A549 (cell line): ENCODE results near the gene FILIP1L. TPM values are rescaled to one million over a fixed set of nuclear protein-coding genes. Genes with fewer than 3 reads are reported as not detected.

Experiments used
- ATAC-seq, 2 experiments: fragments of 200-7000 bp in 1 of 2; fragments of >200 bp in 1 of 2; cut with Nextera tagmentation in 1 of 2; cut with Tn5 transposase in 1 of 2; 3 replicates each; pipeline versions ENCODE4 v1.8.0 to v1.9.1; 2018 to 2020; ENCODE audit warnings: mild to moderate bottlenecking in 1 of 2, moderate library complexity in 1 of 2
- CTCF ChIA-PET: fragments of 300-600 bp; sonication (Branson Sonifier 250); formaldehyde crosslinking; extraction: SDS; loops from one replicate; lab custom pipeline; 2021; ENCODE audit warnings: antibody characterized with exemption, inconsistent platforms; lab: Yijun Ruan, JAX
- POLR2A ChIA-PET: fragments of 350-600 bp; formaldehyde crosslinking; extraction: SDS; loops from one replicate; lab custom pipeline; 2021; ENCODE audit warnings: antibody characterized with exemption, inconsistent platforms; lab: Yijun Ruan, JAX
- DNase-seq, 2 experiments: peaks; one replicate each; pipeline versions ENCODE4 v3.0.0 to v3.0.0-alpha.2; 2011 to 2016; ENCODE audit warnings: low read depth in 1 of 2, low spot score in 1 of 2
- FAIRE-seq: peaks from 2 replicates; lab custom pipeline; 2011; peaks lifted over from hg19 to GRCh38; lab: Jason Lieb, UNC
- H3K27ac ChIP-seq, 2 experiments: fragments of >200 bp; sonication (Bioruptor Twin); formaldehyde crosslinking; 3 replicates each; pipeline ENCODE4 v1.5.1; 2016 to 2017
- H3K4me1 ChIP-seq: fragments of >200 bp; sonication (Bioruptor Twin); formaldehyde crosslinking; 3 replicates; pipeline ENCODE4 v1.6.1; 2016
- H3K4me2 ChIP-seq: fragments of >200 bp; sonication (Bioruptor Twin); formaldehyde crosslinking; 3 replicates; pipeline ENCODE4 v1.6.1; 2016
- H3K4me3 ChIP-seq: fragments of >200 bp; sonication (Bioruptor Twin); formaldehyde crosslinking; 3 replicates; pipeline ENCODE4 v1.5.1; 2016
- H3K9me3 ChIP-seq: fragments of >200 bp; sonication (Bioruptor Twin); formaldehyde crosslinking; 3 replicates; pipeline ENCODE4 v1.6.1; 2016
- FOSB ChIP-seq: fragments of 250-450 bp; sonication (Bioruptor Pico); IDR thresholded peaks from 2 replicates; pipeline ENCODE4 v1.5.0; 2020; ENCODE audit warnings: mild to moderate bottlenecking, moderate library complexity
- GATA3 ChIP-seq: IDR thresholded peaks from 2 replicates; pipeline ENCODE4 v1.6.1; 2012; ENCODE audit warnings: borderline replicate concordance
- HDAC2 ChIP-seq: fragments of 200-600 bp; sonication (generic); IDR thresholded peaks from 2 replicates; pipeline ENCODE4 v1.6.1; 2016
- HOXB13 ChIP-seq: fragments of 250-450 bp; sonication (Bioruptor Pico); IDR thresholded peaks from 2 replicates; pipeline ENCODE4 v1.5.0; 2020; ENCODE audit warnings: low read depth, mild to moderate bottlenecking, moderate library complexity
- KDM1A ChIP-seq: fragments of 200-600 bp; sonication (generic); IDR thresholded peaks from 2 replicates; pipeline ENCODE4 v1.6.1; 2016; ENCODE audit warnings: low read depth, mild to moderate bottlenecking
- MAZ ChIP-seq: fragments of 150-350 bp; IDR thresholded peaks from 2 replicates; pipeline ENCODE4 v1.6.1; 2014; ENCODE audit warnings: antibody characterized with exemption, low read depth, low read length, borderline replicate concordance
- NFE2L2 ChIP-seq: fragments of 150-350 bp; conservative IDR thresholded peaks from 2 replicates; pipeline ENCODE4 v1.6.1; 2014; ENCODE audit warnings: low read length
- RCOR1 ChIP-seq: fragments of 150-350 bp; IDR thresholded peaks from 2 replicates; pipeline ENCODE4 v1.6.1; 2014; ENCODE audit warnings: antibody characterized with exemption, low read length, low read depth
- SREBF2 ChIP-seq: fragments of 450-650 bp; IDR thresholded peaks from 2 replicates; pipeline ENCODE4 v1.6.1; 2014; ENCODE audit warnings: mild to moderate bottlenecking, moderate library complexity
- ZC3H11A ChIP-seq: fragments of 450-650 bp; IDR thresholded peaks from 2 replicates; pipeline ENCODE4 v1.6.1; 2014; ENCODE audit warnings: antibody characterized with exemption, mild to moderate bottlenecking
- WGBS: methylation state at CpG from one replicate; pipeline ENCODE4 v1.1.6; 2017; ENCODE audit errors: missing lambda C conversion rate; 5-methylcytosine and 5-hydroxymethylcytosine counted together
- polyA plus RNA-seq, 4 experiments: library from polyadenylated mRNA; depleted of rRNA in 3 of 4; stranded (reverse); fragments of >200 nt; fragmentation: RNase III in 1 of 4; extraction: RNeasy Plus Mini Kit Qiagen cat#74134 plus additional on column Dnase treatment in 1 of 4; gene quantifications; 2 replicates in 3 of 4; 3 replicates in 1 of 4; pipeline ENCODE4 v1.2.3, GENCODE V29; 2011 to 2017
- TF ChIP-seq, protein P1 (sequence below): fragments of 250-450 bp; sonication (Bioruptor Pico); IDR thresholded peaks from 2 replicates; pipeline ENCODE4 v1.5.0; 2020; ENCODE audit warnings: low read depth, mild to moderate bottlenecking, moderate library complexity
- TF ChIP-seq, protein P2 (sequence below): IDR thresholded peaks from 2 replicates; pipeline ENCODE4 v1.6.1; 2012; ENCODE audit warnings: low read depth, borderline replicate concordance
- TF ChIP-seq, protein P3 (sequence below): IDR thresholded peaks from 2 replicates; pipeline ENCODE4 v1.6.1; 2012
- TF ChIP-seq, protein P4 (sequence below): fragments of >200 bp; sonication (Bioruptor Twin); formaldehyde crosslinking; IDR thresholded peaks from 2 replicates; pipeline ENCODE4 v1.6.1; 2016

FILIP1L gene
- polyA plus RNA-seq, 2 of the 4 experiments (the other 2 are of a cell fraction) = 0.19 to 0.45 TPM

DNA sequence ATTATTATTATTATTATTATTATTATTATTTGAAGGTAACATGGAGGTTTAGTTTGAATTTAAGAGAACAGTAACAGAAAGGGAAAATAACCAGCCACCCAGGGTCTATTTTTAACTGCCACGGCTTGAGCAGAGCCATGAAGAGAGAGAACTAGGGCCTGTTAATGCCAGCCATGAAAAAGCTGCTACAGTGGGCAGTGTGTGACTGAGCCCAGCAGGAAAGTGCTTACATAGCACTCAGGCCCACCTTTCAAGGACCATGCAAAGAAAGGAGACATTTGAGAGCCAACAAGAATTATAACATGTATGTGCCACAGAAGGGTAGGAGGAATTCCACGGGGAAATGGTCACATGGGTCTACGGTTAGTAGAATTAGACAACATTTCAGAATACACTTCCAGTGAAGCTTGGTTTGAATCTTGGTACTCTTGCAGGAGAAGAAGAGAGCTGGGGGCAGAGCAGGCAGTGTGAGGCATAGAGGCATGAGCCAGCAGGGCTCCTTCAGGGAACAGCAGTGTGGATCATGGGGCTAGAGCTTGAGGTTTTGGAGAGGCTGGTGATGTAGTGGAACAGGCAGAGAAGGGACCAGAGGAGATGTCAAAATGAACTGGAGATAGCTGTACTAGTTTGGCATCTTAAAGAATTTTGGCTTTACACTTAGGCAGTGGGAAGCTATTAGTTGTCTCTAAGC lies 155.9 kb downstream of the FILIP1L start (continued):
- TF ChIP-seq NFE2L2 = no peak
- TF ChIP-seq, all 56 proteins: peak for 0

DNA sequence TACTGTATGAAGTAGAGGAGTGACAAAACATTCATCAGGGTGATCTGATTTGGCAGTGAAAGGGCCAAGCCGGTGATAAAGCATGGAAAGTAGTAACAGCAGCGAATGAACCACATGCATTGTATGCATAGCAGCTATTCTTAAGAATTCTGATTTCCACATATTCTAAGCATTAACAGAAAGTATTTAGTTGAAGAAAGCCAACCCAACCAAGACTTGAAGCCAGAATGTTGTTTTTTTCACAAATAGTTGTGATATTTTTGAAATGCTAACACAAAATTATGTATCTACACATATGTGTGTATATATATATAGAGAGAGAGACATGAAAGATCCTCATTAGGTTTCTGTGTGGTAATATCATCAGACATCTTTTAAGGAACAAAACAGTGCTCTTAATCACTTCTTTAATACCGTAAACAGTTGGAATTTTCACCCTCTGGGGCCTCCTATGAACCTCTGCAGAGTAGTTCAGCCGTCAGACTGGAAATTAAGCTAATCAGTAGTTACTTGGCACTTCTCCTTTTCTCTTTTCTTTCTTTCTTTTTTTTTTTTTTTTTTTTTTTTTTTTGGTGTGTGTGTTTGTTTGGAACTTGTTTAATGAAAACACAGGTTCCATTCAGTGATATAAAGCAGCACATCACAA lies 157.0 kb downstream of the FILIP1L start:
- CTCF ChIA-PET = interaction anchor here (0.6 to 1.2 kb wide), 4 partner anchors 10 to 1368 kb away, joined by 3 read pairs; no protein-coding TSS in a partner anchor
- H3K4me2 ChIP-seq = no peak overlapping the region
- no peak overlapping the region for H3K27ac ChIP-seq
- POLR2A ChIA-PET = no interaction called here
- FAIRE-seq (no peak), DNase-seq (no peak), ATAC-seq (no peak)
- TF ChIP-seq, protein P1, sequence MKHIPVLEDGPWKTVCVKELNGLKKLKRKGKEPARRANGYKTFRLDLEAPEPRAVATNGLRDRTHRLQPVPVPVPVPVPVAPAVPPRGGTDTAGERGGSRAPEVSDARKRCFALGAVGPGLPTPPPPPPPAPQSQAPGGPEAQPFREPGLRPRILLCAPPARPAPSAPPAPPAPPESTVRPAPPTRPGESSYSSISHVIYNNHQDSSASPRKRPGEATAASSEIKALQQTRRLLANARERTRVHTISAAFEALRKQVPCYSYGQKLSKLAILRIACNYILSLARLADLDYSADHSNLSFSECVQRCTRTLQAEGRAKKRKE (CRISPR knock-in tag) = no peak
- TF ChIP-seq KDM1A (no peak), MAZ (no peak), FOSB (CRISPR knock-in tag) (no peak), ZC3H11A (no peak), RCOR1 (no peak), HDAC2 (no peak), NFE2L2 (no peak), SREBF2 (no peak)
- TF ChIP-seq, protein P2, sequence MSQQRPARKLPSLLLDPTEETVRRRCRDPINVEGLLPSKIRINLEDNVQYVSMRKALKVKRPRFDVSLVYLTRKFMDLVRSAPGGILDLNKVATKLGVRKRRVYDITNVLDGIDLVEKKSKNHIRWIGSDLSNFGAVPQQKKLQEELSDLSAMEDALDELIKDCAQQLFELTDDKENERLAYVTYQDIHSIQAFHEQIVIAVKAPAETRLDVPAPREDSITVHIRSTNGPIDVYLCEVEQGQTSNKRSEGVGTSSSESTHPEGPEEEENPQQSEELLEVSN = no peak
- TF ChIP-seq, protein P3, sequence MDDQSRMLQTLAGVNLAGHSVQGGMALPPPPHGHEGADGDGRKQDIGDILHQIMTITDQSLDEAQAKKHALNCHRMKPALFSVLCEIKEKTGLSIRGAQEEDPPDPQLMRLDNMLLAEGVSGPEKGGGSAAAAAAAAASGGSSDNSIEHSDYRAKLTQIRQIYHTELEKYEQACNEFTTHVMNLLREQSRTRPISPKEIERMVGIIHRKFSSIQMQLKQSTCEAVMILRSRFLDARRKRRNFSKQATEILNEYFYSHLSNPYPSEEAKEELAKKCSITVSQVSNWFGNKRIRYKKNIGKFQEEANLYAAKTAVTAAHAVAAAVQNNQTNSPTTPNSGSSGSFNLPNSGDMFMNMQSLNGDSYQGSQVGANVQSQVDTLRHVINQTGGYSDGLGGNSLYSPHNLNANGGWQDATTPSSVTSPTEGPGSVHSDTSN = no peak
- no peaks in the 10 kb centered on the region for H3K9me3 ChIP-seq
- H3K4me3 ChIP-seq = no peak overlapping the region
- peaks cover 14% of the 10 kb centered on the region; the same call in 2 of the 3 replicates for H3K4me1 ChIP-seq
- WGBS = 94% methylated on average over 4 of the region's 4 CpGs

DNA sequence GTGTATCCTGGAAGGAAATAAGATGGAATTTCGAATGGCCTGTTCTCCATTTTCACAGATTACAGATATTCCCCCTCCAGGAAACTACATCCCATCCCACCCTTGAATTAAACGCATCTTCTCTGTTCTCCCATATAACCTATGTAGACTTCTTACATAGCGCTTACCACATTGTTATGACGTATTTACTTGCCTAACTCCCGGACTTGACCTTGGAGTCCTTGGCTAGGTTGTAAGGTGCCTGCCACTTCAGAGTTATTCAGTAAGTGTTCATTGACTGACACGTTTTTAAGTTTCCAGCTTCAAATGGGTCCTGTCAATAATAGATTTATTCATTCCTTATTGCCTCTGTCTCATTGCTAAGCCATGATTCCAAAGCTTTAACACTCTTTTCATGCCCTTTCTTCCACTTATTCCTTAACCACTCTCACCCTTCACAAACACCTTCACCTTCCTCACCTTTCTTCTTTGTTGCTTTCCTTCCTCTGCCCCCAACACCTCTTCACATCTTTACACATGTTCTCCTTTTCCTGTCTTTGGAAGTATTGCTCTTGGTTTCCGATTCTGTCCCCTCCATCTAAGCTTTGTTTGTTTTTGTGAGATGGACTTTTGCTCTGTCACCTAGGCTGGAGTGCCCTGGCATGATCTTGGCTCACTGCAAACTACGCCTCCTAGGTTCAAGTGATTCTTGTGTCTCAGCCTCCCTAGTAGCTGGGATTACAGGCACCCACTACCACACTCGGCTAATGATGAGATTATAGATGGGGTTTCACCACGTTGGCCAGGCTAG lies 158.3 kb downstream of the FILIP1L start:
- CTCF ChIA-PET = interaction anchor here (1.2 kb wide), 1 partner anchor 298 kb away, joined by 3 read pairs; no protein-coding TSS in a partner anchor
- Histone ChIP-seq H3K9me3 (no peaks in the 10 kb centered on the region), H3K4me1 (peaks cover 22% of the 10 kb centered on the region; the same call in 2 of the 3 replicates), H3K4me2 (peak overlapping the region; percentile 53), H3K4me3 (no peak overlapping the region), H3K27ac (peak overlapping the region in 1 of 2 experiments; percentile 19; a peak in 2 of 6 replicates)
- ATAC-seq (no peak), DNase-seq (no peak), FAIRE-seq (no peak)
- 88% methylated on average over 10 of the region's 10 CpGs for WGBS
- TF ChIP-seq HOXB13 (CRISPR knock-in tag) (no peak), HDAC2 (no peak), GATA3 (no peak)
- TF ChIP-seq, protein P1 (CRISPR knock-in tag) = no peak
- TF ChIP-seq, protein P4, sequence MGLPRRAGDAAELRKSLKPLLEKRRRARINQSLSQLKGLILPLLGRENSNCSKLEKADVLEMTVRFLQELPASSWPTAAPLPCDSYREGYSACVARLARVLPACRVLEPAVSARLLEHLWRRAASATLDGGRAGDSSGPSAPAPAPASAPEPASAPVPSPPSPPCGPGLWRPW = no peak
- POLR2A ChIA-PET = no interaction called here
